SK-N-SH treated with all-trans-retinoic acid at 6 μM for 48 hours (cell line): ENCODE data around the gene KCNIP4.

Experiments used
- ATAC-seq: fragments of 200-7000 bp; cut with Tn5 transposase; 3 replicates; pipeline ENCODE4 v1.9.1; 2020; ENCODE audit warnings: mild to moderate bottlenecking, moderate library complexity
- ARNTL ChIP-seq: fragments of 450-650 bp; formaldehyde crosslinking; IDR thresholded peaks from 2 replicates; pipeline ENCODE4 v1.5.0; 2020; ENCODE audit warnings: low read depth, mild to moderate bottlenecking, moderate library complexity, borderline replicate concordance
- BACH2 ChIP-seq: fragments of 250-450 bp; sonication (Bioruptor Pico); IDR thresholded peaks from 2 replicates; pipeline ENCODE4 v1.9.0; 2021; ENCODE audit warnings: mild to moderate bottlenecking, borderline replicate concordance
- CREB5 ChIP-seq: fragments of 250-450 bp; sonication (Bioruptor Pico); IDR thresholded peaks from 2 replicates; pipeline ENCODE4 v1.5.1; 2020; ENCODE audit warnings: low read depth, mild to moderate bottlenecking, moderate library complexity
- CSRNP3 ChIP-seq: fragments of 250-450 bp; sonication (Bioruptor Pico); IDR thresholded peaks from 2 replicates; pipeline ENCODE4 v1.5.1; 2021; ENCODE audit warnings: mild to moderate bottlenecking, moderate library complexity
- ISL1 ChIP-seq: fragments of 250-450 bp; sonication (Bioruptor Pico); IDR thresholded peaks from 2 replicates; pipeline ENCODE4 v2.1.2; 2022; ENCODE audit warnings: mild to moderate bottlenecking, moderate library complexity
- PATZ1 ChIP-seq: fragments of 250-450 bp; sonication (Bioruptor Pico); IDR thresholded peaks from 2 replicates; pipeline ENCODE4 v1.8.0; 2020; ENCODE audit warnings: mild to moderate bottlenecking, moderate library complexity, borderline replicate concordance
- POU6F1 ChIP-seq: fragments of 250-450 bp; sonication (Bioruptor Pico); IDR thresholded peaks from 2 replicates; pipeline ENCODE4 v1.8.0; 2021; ENCODE audit warnings: low read depth, mild to moderate bottlenecking, moderate library complexity, borderline replicate concordance
- SNAI2 ChIP-seq: fragments of 250-450 bp; sonication (Bioruptor Pico); IDR thresholded peaks from 2 replicates; pipeline ENCODE4 v1.5.0; 2020; ENCODE audit warnings: mild to moderate bottlenecking, moderate library complexity
- TCF4 ChIP-seq: fragments of 250-450 bp; sonication (Bioruptor Pico); IDR thresholded peaks from 2 replicates; pipeline ENCODE4 v1.8.0; 2021; ENCODE audit warnings: mild to moderate bottlenecking, moderate library complexity, borderline replicate concordance
- TOX ChIP-seq: fragments of 250-450 bp; sonication (Bioruptor Pico); IDR thresholded peaks from 2 replicates; pipeline ENCODE4 v1.8.0; 2021; ENCODE audit warnings: mild to moderate bottlenecking, moderate library complexity, borderline replicate concordance
- TSHZ2 ChIP-seq: fragments of 250-450 bp; sonication (Bioruptor Pico); IDR thresholded peaks from 2 replicates; pipeline ENCODE4 v1.5.0; 2020; ENCODE audit warnings: mild to moderate bottlenecking, moderate library complexity
- ZC3H10 ChIP-seq: fragments of 250-450 bp; sonication (Bioruptor Pico); IDR thresholded peaks from 2 replicates; pipeline ENCODE4 v1.5.1; 2021; ENCODE audit warnings: mild to moderate bottlenecking, moderate library complexity
- ZFP3 ChIP-seq: fragments of 250-450 bp; sonication (Bioruptor Pico); IDR thresholded peaks from 2 replicates; pipeline ENCODE4 v1.5.0; 2020; ENCODE audit warnings: mild to moderate bottlenecking, moderate library complexity
- ZNF565 ChIP-seq: fragments of 450-650 bp; formaldehyde crosslinking; conservative IDR thresholded peaks from 2 replicates; pipeline ENCODE4 v1.5.0; 2020; ENCODE audit warnings: low read depth, mild to moderate bottlenecking, moderate library complexity
- ZNF70 ChIP-seq: fragments of 450-650 bp; formaldehyde crosslinking; IDR thresholded peaks from 2 replicates; pipeline ENCODE4 v1.5.0; 2020; ENCODE audit warnings: mild to moderate bottlenecking, moderate library complexity
- ZNF8 ChIP-seq: fragments of 450-650 bp; formaldehyde crosslinking; IDR thresholded peaks from 2 replicates; pipeline ENCODE4 v1.5.0; 2020; ENCODE audit warnings: mild to moderate bottlenecking, moderate library complexity

The KCNIP4 gene

GRCh38 chr4:20944451-20944850 is 1004.1 kb downstream of the KCNIP4 start:
- no peak for ATAC-seq
- TF ChIP-seq ZC3H10 (no peak), ZNF8 (CRISPR knock-in tag) (no peak)

- ATAC-seq: no peak
- no peak for TF ChIP-seq SNAI2 (CRISPR knock-in tag)
- no peak for TF ChIP-seq CREB5 (CRISPR knock-in tag)
- TF ChIP-seq ZNF8 (CRISPR knock-in tag): no peak
- TF ChIP-seq PATZ1 (CRISPR knock-in tag): no peak
- no peak for TF ChIP-seq ISL1
- no peak for TF ChIP-seq ZFP3 (CRISPR knock-in tag)
- TF ChIP-seq POU6F1 (CRISPR knock-in tag): no peak
- no peak for TF ChIP-seq ZNF70 (CRISPR knock-in tag)
- no peak for TF ChIP-seq ZC3H10
- TF ChIP-seq BACH2 (CRISPR knock-in tag): no peak
These were observed 1010.4 kb downstream of the KCNIP4 start for GRCh38 chr4:20938204-20938603.

GRCh38 chr4:20926529-20926928 is 1022.0 kb downstream of the KCNIP4 start:
- no peak for ATAC-seq

GRCh38 chr4:20925176-20925575 is 1023.4 kb downstream of the KCNIP4 start:
- ATAC-seq: no peak
- TF ChIP-seq CSRNP3 (CRISPR knock-in tag): no peak
- no peak for TF ChIP-seq ARNTL (CRISPR knock-in tag)
- no peak for TF ChIP-seq PATZ1 (CRISPR knock-in tag)
- no peak for TF ChIP-seq ZC3H10
- no peak for TF ChIP-seq POU6F1 (CRISPR knock-in tag)
- TF ChIP-seq TSHZ2 (CRISPR knock-in tag): no peak
- no peak for TF ChIP-seq BACH2 (CRISPR knock-in tag)
- TF ChIP-seq ZNF8 (CRISPR knock-in tag): no peak
- no peak for TF ChIP-seq ZNF565 (CRISPR knock-in tag)
- no peak for TF ChIP-seq ISL1
- TF ChIP-seq, all 23 proteins: peak for 0

More at GRCh38 chr4:20926529-20926928, 1022.0 kb downstream of the KCNIP4 start:
- TF ChIP-seq TOX (CRISPR knock-in tag) (no peak), ZC3H10 (no peak), TCF4 (CRISPR knock-in tag) (no peak), CSRNP3 (CRISPR knock-in tag) (no peak)
